Jurkat, Clone E6-1 (cell line): Measurements from ENCODE around the gene ZXDB. TPM values are rescaled to one million over a fixed set of nuclear protein-coding genes. Genes with fewer than 3 reads are reported as not detected.
"Not testable (repeated sequence)": the region's sequence is repeated elsewhere in the genome, so short reads cannot be mapped to it uniquely, and the experiment has no call there.

Experiments used
- DNase-seq: peaks from one replicate; pipeline ENCODE4 v3.0.0-alpha.2; 2011; ENCODE audit warnings: low read depth, low spot score
- H3K4me3 ChIP-seq: 2 replicates; pipeline ENCODE4 v1.5.1; 2011; ENCODE audit warnings: mild to moderate bottlenecking, low read length, control low read depth, moderate library complexity
- polyA plus RNA-seq: library from polyadenylated mRNA; unstranded; fragments of >200 nt; gene quantifications from one replicate; pipeline ENCODE4 v1.2.1, GENCODE V29; 2012; ENCODE audit warnings: missing spikeins; ENCODE audit not compliant: insufficient read length, insufficient read depth

The ZXDB gene
- 3.3 TPM for polyA plus RNA-seq

- H3K4me3 ChIP-seq: peak within 1 kb of the TSS; percentile 50
- DNase-seq: peak; percentile 6
These were observed at the start of gene ZXDB for GRCh38 chrX:57591284-57592159. ZXDB (plus strand) TSS chrX:57592011; CDS start chrX:57592049, 38 bp downstream.

- no peak for DNase-seq
- H3K4me3 ChIP-seq: no peak overlapping the region
These were observed 26.6 kb upstream of the ZXDB start for GRCh38 chrX:57565198-57565597.

GRCh38 chrX:57573754-57574153 lies 18.1 kb upstream of the ZXDB start:
- no peak overlapping the region for H3K4me3 ChIP-seq
- DNase-seq: peak; percentile 15

- not testable (repeated sequence) for DNase-seq, H3K4me3 ChIP-seq
These were observed 8.9 kb upstream of the ZXDB start for GRCh38 chrX:57582948-57583347.

GRCh38 chrX:57583477-57583876 lies 8.3 kb upstream of the ZXDB start:
- no peak for DNase-seq
- no peak overlapping the region for H3K4me3 ChIP-seq

GRCh38 chrX:57586360-57586759 lies 5.5 kb upstream of the ZXDB start:
- no peak for DNase-seq
- H3K4me3 ChIP-seq: no peak overlapping the region

GRCh38 chrX:57587062-57587461 lies 4.7 kb upstream of the ZXDB start:
- no peak overlapping the region for H3K4me3 ChIP-seq
- DNase-seq: peak; percentile 27

GRCh38 chrX:57587607-57588006 lies 4.2 kb upstream of the ZXDB start:
- no peak for DNase-seq
- no peak overlapping the region for H3K4me3 ChIP-seq

GRCh38 chrX:57592160-57592893 lies 516 bp downstream of the ZXDB start:
- not testable (repeated sequence) for DNase-seq
- H3K4me3 ChIP-seq: peak overlapping the region; percentile 44

GRCh38 chrX:57592894-57593215 lies 1.0 kb downstream of the ZXDB start:
- peak; percentile 11 for DNase-seq
- H3K4me3 ChIP-seq: peak overlapping the region; percentile 44

GRCh38 chrX:57595381-57595811 lies 3.6 kb downstream of the ZXDB start:
- H3K4me3 ChIP-seq: no peak overlapping the region
- peak; percentile 52 for DNase-seq

- H3K4me3 ChIP-seq: no peak overlapping the region
- DNase-seq: no peak
These were observed 4.3 kb downstream of the ZXDB start for GRCh38 chrX:57596109-57596508.

- no peak for DNase-seq
These were observed 4.7 kb downstream of the ZXDB start for GRCh38 chrX:57596516-57596915.

GRCh38 chrX:57607295-57608187 lies 15.7 kb downstream of the ZXDB start:
- no peak overlapping the region for H3K4me3 ChIP-seq
- no peak for DNase-seq

More at GRCh38 chrX:57596516-57596915, 4.7 kb downstream of the ZXDB start:
- H3K4me3 ChIP-seq: no peak overlapping the region

GRCh38 chrX:57613351-57613750 lies 21.5 kb downstream of the ZXDB start:
- DNase-seq, H3K4me3 ChIP-seq: not testable (repeated sequence)

GRCh38 chrX:57629438-57629837 lies 37.6 kb downstream of the ZXDB start:
- not testable (repeated sequence) for H3K4me3 ChIP-seq, DNase-seq

GRCh38 chrX:57640674-57641016 lies 48.8 kb downstream of the ZXDB start:
- H3K4me3 ChIP-seq: no peak overlapping the region
- no peak for DNase-seq

- DNase-seq: no peak
- no peak overlapping the region for H3K4me3 ChIP-seq
These were observed 49.5 kb downstream of the ZXDB start for GRCh38 chrX:57641338-57641737.

GRCh38 chrX:57643698-57644097 lies 51.9 kb downstream of the ZXDB start:
- no peak for DNase-seq
- no peak overlapping the region for H3K4me3 ChIP-seq
